ENCODE measurements around the gene UNC13A. TPM values are rescaled to one million over a fixed set of nuclear protein-coding genes. Genes with fewer than 3 reads are reported as not detected.

Gene UNC13A
- total RNA-seq, 2 donors from 2014 or later, result 1.3 to 2.6 TPM

- peaks cover 0 to 9% of the 10 kb centered on the region in 2 donors for H3K36me3 ChIP-seq (replicated peaks in 1 of 2; ENCODE audit: insufficient read depth in 1 of 2, low read depth in 2 of 2)
- no peaks in the 10 kb centered on the region for H3K27me3 ChIP-seq
- H3K27ac ChIP-seq, result peak overlapping the region in 2 of 4 donors; percentile 44 to 47
- no peaks in the 10 kb centered on the region for H3K9me3 ChIP-seq
- no peak for TF ChIP-seq POLR2A (IDR thresholded peaks at IDR 0.05)
- TF ChIP-seq CTCF (IDR thresholded peaks at IDR 0.05), result no peak
- ATAC-seq, result no peak
- 79 to 81% methylated on average over 11 to 12 of the region's 12 CpGs for WGBS, 2 donors
- H3K4me3 ChIP-seq, result no peak overlapping the region
- DNase-seq, result no peak
- intact Hi-C loops (cut with DNase I), result no loop called here
- peaks cover 31% of the 10 kb centered on the region for H3K4me1 ChIP-seq
Observed at GRCh38 chr19:17721111-17721628, 33.0 kb upstream of the UNC13A start.

GRCh38 chr19:17720440-17720839 is 32.3 kb upstream of the UNC13A start:
- no peak for DNase-seq

GRCh38 chr19:17719730-17720400 is 31.7 kb upstream of the UNC13A start:
- ATAC-seq (peak; percentile 55), DNase-seq (peak; percentile 62 to 79 (median 74))
- peak overlapping the region; percentile 55 to 93 for H3K4me3 ChIP-seq
- H3K9me3 ChIP-seq, result no peaks in the 10 kb centered on the region
- H3K36me3 ChIP-seq (replicated peaks in 1 of 2; ENCODE audit: insufficient read depth in 1 of 2, low read depth in 2 of 2), result peaks cover 0 to 4% of the 10 kb centered on the region in 2 donors
- H3K27ac ChIP-seq, result peak overlapping the region; percentile 37 to 72 (median 50)
- peaks cover 31% of the 10 kb centered on the region for H3K4me1 ChIP-seq
- H3K27me3 ChIP-seq, result no peaks in the 10 kb centered on the region
- WGBS, 2 donors, result 1 to 10% methylated on average over 3 to 34 of the region's 38 CpGs
- TF ChIP-seq POLR2A (IDR thresholded peaks at IDR 0.05) (no peak), CTCF (IDR thresholded peaks at IDR 0.05) (no peak)
- intact Hi-C loops (cut with DNase I), result no loop called here

More at GRCh38 chr19:17720440-17720839, 32.3 kb upstream of the UNC13A start:
- H3K9me3 ChIP-seq, result no peaks in the 10 kb centered on the region
- peak overlapping the region in 1 of 2 donors; percentile 93 for H3K4me3 ChIP-seq
- intact Hi-C loops (cut with DNase I), result no loop called here
- WGBS, 2 donors, result 15 to 16% methylated on average over 6 to 7 of the region's 7 CpGs
- H3K36me3 ChIP-seq (replicated peaks in 1 of 2; ENCODE audit: insufficient read depth in 1 of 2, low read depth in 2 of 2), result peaks cover 0 to 7% of the 10 kb centered on the region in 2 donors
- no peak for TF ChIP-seq POLR2A (IDR thresholded peaks at IDR 0.05)
- no peak for TF ChIP-seq CTCF (IDR thresholded peaks at IDR 0.05)
- no peak for ATAC-seq
- H3K4me1 ChIP-seq, result peaks cover 31% of the 10 kb centered on the region
- no peaks in the 10 kb centered on the region for H3K27me3 ChIP-seq
- H3K27ac ChIP-seq, result no peak overlapping the region

GRCh38 chr19:17718947-17719711 is 31.0 kb upstream of the UNC13A start, which contains the start of gene MAP1S:
TSS of gene MAP1S (plus strand) at chr19:17719480. CDS start at chr19:17719503, 23 bp downstream.
- TF ChIP-seq POLR2A (IDR thresholded peaks at IDR 0.05), result peak; percentile 49 to 75 (median 67)
- TF ChIP-seq CTCF (IDR thresholded peaks at IDR 0.05), result no peak
- Histone ChIP-seq H3K9me3 (no peaks in the 10 kb centered on the region), H3K27ac (peak within 1 kb of the TSS; percentile 37 to 72 (median 50)), H3K4me1 (peaks cover 31% of the 10 kb centered on the region), H3K4me3 (peak within 1 kb of the TSS; percentile 55 to 93), H3K36me3 (replicated peaks in 1 of 2; ENCODE audit: insufficient read depth in 1 of 2, low read depth in 2 of 2) (peaks cover 0 to under 1% of the 10 kb centered on the region in 2 donors), H3K27me3 (no peaks in the 10 kb centered on the region)
- intact Hi-C loops (cut with DNase I), result no loop called here
- WGBS, 2 donors, result 3 to 13% methylated on average over 7 to 33 of the region's 53 CpGs
- ATAC-seq, result peak; percentile 63
- DNase-seq, result peak; percentile 31 to 67 (median 46)
